GM18520 (cell line): ENCODE results near the gene SLC22A17.
"Not testable (repeated sequence)": the region's sequence is repeated elsewhere in the genome, so short reads cannot be mapped to it uniquely, and the experiment has no call there.

Experiments
- ATAC-seq: cut with Tn5 transposase; IDR thresholded peaks from one replicate; pipeline ENCODE4 v1.9.1; 2021; ENCODE audit not compliant: unreplicated experiment

SLC22A17 gene

GRCh38 chr14:23345987-23346692 is 6.5 kb downstream of the SLC22A17 start:
- ATAC-seq, result no peak

DNA sequence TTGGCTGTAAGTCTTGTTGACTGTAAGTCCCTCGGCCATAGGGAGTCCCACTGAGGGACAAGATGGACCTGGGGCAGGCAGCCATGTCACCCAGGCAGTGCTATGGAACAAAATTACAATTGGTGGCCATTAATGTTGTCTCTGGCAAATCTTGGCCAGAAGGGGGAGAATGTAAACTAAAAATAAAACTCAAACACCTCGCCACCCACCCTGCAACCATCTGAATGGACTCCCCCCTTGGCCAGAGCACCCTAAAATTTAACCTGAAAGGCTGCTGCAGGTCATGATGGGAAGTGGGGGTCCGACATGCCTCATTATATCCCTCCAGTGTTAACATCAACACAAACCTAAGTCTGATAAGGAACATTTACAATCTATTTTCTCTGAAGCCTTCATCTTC is 8.2 kb downstream of the SLC22A17 start:
- ATAC-seq, result no peak

- no peak for ATAC-seq
These were observed 13.0 kb downstream of the SLC22A17 start for GRCh38 chr14:23339506-23340268.

- ATAC-seq, result no peak
These were observed 17.1 kb downstream of the SLC22A17 start for GRCh38 chr14:23335623-23336022.

DNA sequence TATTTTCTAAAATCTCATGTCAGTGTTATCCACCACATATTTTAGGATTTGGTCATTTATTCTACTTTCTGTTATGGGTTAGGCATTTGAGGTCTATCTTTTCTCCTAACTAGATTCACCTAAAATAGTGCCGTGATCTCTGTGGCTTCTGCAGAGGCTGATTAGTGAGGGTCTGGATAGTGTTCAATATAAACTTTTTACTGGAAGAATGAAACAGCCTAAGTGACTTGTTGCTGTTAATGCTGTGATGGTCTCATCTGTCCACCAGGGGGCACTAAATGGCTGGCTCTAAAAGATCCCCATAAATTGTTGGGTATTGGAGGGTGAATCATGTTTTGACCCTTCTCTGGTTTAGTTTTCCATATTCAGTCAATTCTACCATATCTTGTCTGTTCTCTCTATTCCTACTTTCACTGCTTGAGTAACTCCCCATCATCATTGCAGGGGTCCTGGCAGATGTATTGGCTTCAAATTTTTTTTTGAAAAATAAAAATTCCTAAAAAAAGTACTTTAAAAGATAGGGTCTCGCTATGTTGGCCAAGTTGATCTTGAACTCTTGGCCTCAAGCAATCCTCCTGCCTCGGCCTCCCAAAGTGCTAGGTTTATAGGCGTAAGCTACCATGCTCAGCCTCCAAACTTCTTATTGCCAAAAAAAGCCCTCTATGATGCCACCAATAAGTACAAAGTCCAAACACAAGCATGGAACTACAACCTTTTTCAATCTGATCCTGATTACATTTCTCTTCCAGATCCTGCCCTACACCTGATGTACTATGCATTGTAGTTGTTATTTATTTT is 24.5 kb downstream of the SLC22A17 start:
- no peak for ATAC-seq

- no peak for ATAC-seq
These were observed 26.0 kb downstream of the SLC22A17 start for GRCh38 chr14:23326491-23327332.

- ATAC-seq, result not testable (repeated sequence)
These were observed 26.9 kb downstream of the SLC22A17 start for GRCh38 chr14:23325746-23326145.

DNA sequence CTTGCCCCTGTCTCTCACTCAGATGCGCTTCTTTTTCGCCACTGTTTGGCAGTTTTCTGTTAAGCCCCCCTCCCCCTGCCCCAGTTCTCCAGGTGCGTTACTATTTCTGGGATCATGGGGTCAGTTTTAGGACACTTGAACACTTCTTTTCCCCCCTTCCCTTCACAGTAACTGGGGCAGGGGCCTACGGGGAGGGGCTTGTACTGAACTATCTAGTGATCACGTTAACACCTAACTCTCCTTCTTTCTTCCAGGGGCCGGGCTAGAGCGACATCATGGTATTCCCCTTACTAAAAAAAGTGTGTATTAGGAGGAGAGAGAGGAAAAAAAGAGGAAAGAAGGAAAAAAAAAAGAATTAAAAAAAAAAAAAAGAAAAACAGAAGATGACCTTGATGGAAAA is 27.7 kb downstream of the SLC22A17 start:
- ATAC-seq, result no peak

- ATAC-seq, result no peak
These were observed 28.2 kb downstream of the SLC22A17 start for GRCh38 chr14:23324455-23324846.

DNA sequence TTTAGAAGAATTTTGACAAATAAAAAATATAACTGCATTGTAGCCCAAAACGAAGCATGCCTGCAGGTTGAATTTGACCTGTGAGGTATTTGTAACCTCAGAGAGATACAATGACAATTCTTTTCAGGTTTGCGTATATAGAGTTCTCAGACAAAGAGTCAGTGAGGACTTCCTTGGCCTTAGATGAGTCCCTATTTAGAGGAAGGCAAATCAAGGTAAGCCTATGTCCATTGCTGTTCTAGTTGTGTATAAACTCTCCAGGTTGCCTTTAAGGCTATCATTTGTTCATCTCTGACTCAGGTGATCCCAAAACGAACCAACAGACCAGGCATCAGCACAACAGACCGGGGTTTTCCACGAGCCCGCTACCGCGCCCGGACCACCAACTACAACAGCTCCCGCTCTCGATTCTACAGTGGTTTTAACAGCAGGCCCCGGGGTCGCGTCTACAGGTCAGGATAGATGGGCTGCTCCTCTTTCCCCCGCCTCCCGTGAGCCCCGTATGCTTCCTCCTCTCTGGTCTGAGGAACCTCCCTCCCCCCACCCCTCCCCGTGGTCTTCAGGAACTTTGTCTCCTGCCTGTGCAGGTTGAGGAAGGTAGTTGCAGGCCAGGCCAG is 28.7 kb downstream of the SLC22A17 start:
- no peak for ATAC-seq

GRCh38 chr14:23322568-23323517 is 29.8 kb downstream of the SLC22A17 start:
- no peak for ATAC-seq

DNA sequence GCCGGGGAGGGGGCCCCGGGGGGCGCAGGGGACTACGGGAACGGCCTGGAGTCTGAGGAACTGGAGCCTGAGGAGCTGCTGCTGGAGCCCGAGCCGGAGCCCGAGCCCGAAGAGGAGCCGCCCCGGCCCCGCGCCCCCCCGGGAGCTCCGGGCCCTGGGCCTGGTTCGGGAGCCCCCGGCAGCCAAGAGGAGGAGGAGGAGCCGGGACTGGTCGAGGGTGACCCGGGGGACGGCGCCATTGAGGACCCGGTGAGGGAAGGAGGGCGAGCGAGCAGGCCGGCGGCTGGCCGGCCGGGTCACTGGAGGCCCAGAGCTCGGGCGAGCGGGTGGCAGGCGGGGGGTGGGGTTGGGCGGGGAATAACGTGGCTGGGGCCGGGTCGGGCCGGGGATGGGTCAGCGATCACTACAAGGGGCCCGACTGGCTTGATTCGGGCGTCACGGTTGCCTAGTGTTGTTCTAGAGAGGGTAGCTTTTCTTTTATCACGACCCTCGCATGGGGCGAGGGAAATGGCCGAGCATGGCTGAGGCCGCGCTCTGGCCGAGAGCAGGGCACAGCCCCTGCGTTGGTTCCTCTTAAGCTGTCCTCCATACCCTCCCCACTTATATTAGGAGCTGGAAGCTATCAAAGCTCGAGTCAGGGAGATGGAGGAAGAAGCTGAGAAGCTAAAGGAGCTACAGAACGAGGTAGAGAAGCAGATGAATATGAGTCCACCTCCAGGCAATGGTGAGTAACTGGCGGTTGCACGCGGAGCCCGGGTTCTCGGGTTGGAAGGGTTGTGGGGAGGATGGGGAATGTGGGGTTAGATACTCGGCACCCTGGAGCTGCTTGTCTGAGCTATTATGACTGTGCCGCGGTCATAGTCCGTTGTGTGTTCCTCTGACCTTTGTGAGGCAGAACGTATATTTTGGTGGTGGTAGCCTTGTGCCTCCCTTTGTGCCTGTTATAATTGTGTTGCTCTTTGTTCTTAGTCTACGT is 30.8 kb downstream of the SLC22A17 start:
- peak; percentile 1 for ATAC-seq

- peak; percentile 91 for ATAC-seq
These were observed 31.8 kb downstream of the SLC22A17 start, which contains the start of gene PABPN1 for GRCh38 chr14:23320584-23321571. Gene PABPN1, plus strand, starts transcription at chr14:23321457. Its CDS starts 13 bp downstream, at chr14:23321470.

GRCh38 chr14:23319746-23320583 is 32.7 kb downstream of the SLC22A17 start:
- ATAC-seq, result no peak

GRCh38 chr14:23316300-23316699 is 36.4 kb downstream of the SLC22A17 start:
- no peak for ATAC-seq

DNA sequence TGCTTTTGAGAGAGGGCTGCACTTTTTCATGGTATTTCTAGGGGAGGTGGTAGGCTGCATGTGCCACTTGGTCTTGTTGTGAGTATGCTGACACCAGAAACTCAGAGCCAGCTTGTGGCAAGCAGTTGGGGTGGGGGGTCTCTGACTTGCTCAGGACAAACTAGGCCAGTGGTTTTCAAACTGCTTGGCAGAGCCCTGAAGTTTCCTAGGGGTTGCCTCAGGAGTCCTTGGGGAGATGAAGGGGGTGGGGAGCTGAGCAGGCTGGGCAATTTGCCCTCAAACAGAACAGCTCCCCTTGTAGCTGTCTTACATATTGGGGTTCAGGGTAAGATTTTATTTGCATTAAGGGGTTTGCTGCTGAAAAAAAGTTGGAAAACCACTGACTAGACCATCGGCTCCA is 42.1 kb downstream of the SLC22A17 start:
- no peak for ATAC-seq
